Activated CD8-positive, alpha-beta T cell treated with anti-CD3 and anti-CD28 coated beads, Interleukin-2, amount 10 ng/mL, durations not matched to agents 7 days and 5 days (primary cell): ENCODE measurements around the gene CRIM1. TPM values are rescaled to one million over a fixed set of nuclear protein-coding genes. Genes with fewer than 3 reads are reported as not detected.
"Not testable (repeated sequence)": the region's sequence is repeated elsewhere in the genome, so short reads cannot be mapped to it uniquely, and the experiment has no call there.

Experiments used
- ATAC-seq: fragments of 150-1000 bp; cut with Tn5 transposase; one replicate; pipeline ENCODE4 v1.10.0; 2021; ENCODE audit warnings: moderate library complexity
- CTCF ChIA-PET: fragments of 350-600 bp; sonication (Branson Sonifier 250); formaldehyde crosslinking; loops from one replicate; lab custom pipeline; 2021; ENCODE audit warnings: antibody characterized with exemption; lab: Charles Lee
- POLR2A ChIA-PET: fragments of 350-600 bp; sonication (Branson Sonifier 250); formaldehyde crosslinking; loops from one replicate; lab custom pipeline; 2021; ENCODE audit warnings: antibody characterized with exemption; lab: Charles Lee
- DNase-seq: peaks from one replicate; pipeline ENCODE4 v3.0.0-alpha.2; 2020
- H3K27ac Mint-ChIP-seq: one replicate; pipeline ENCODE4 v1.8.0; 2021; ENCODE audit warnings: mild to moderate bottlenecking, mixed read lengths
- H3K27me3 Mint-ChIP-seq: one replicate; pipeline ENCODE4 v1.8.0; 2021; ENCODE audit warnings: low read depth, mixed read lengths
- H3K36me3 Mint-ChIP-seq: one replicate; pipeline ENCODE4 v1.8.0; 2021; ENCODE audit warnings: low read depth, mixed read lengths
- H3K4me1 Mint-ChIP-seq: one replicate; pipeline ENCODE4 v1.8.0; 2021; ENCODE audit warnings: low read depth, mixed read lengths
- H3K4me3 Mint-ChIP-seq: one replicate; pipeline ENCODE4 v1.8.0; 2021; ENCODE audit warnings: mild to moderate bottlenecking, mixed read lengths
- H3K9me3 Mint-ChIP-seq: one replicate; pipeline ENCODE4 v1.8.0; 2022; ENCODE audit warnings: mixed read lengths; ENCODE audit not compliant: insufficient read depth
- total RNA-seq, 2 experiments: library from RNA; stranded (reverse); gene quantifications; one replicate each; pipeline ENCODE4 v1.2.3, GENCODE V29; 2021

CRIM1 gene
- total RNA-seq, 2 experiments from 2014 or later = 3.7 to 4.4 TPM

- no peaks in the 10 kb centered on the region for H3K36me3 Mint-ChIP-seq
- H3K9me3 Mint-ChIP-seq = no peaks in the 10 kb centered on the region
- H3K27me3 Mint-ChIP-seq = peaks cover 37% of the 10 kb centered on the region
- H3K4me1 Mint-ChIP-seq = peaks cover 31% of the 10 kb centered on the region
- CTCF ChIA-PET = interaction anchor here (0.7 to 1.4 kb wide), 2 partner anchors 18 to 309 kb away, joined by 3 to 6 read pairs; no protein-coding TSS in a partner anchor
- H3K4me3 Mint-ChIP-seq = peak overlapping the region; percentile 83
- no peak overlapping the region for H3K27ac Mint-ChIP-seq
- ATAC-seq (peak; percentile 64), DNase-seq (no peak)
- POLR2A ChIA-PET = no interaction called here
Measured at GRCh38 chr2:36355890-36356297, 316 bp downstream of the CRIM1 start.

DNA sequence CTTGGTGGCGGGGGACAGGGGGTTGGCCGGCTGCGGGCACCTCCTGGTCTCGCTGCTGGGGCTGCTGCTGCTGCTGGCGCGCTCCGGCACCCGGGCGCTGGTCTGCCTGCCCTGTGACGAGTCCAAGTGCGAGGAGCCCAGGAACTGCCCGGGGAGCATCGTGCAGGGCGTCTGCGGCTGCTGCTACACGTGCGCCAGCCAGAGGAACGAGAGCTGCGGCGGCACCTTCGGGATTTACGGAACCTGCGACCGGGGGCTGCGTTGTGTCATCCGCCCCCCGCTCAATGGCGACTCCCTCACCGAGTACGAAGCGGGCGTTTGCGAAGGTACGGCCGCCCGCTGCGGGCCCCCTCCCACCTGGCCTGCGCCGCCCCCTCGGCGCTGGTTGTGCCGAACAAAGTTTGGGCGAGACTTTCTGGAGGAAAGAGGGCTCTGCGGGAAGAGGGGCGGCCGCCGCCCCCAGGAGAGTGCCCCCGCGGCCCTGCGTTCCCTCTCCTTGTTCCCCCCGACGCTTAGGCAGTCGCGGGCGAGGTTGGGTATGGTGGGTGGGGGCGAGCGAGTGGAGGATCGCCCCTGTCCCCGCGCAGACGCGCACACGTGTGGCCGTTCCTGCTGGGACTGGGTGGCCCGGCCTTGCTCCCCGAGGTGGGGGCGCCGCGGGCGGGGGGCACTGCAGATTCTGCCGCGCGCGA is 866 bp downstream of the CRIM1 start:
- peak; percentile 5 for ATAC-seq
- ChIA-PET CTCF (interaction anchor here (0.7 kb wide), 1 partner anchor 19 kb away, joined by 3 read pairs; no protein-coding TSS in a partner anchor), POLR2A (no interaction called here)
- H3K9me3 Mint-ChIP-seq = no peaks in the 10 kb centered on the region
- no peaks in the 10 kb centered on the region for H3K36me3 Mint-ChIP-seq
- peaks cover 42% of the 10 kb centered on the region for H3K27me3 Mint-ChIP-seq
- H3K4me1 Mint-ChIP-seq = peaks cover 31% of the 10 kb centered on the region
- H3K4me3 Mint-ChIP-seq = peak overlapping the region; percentile 83
- DNase-seq = peak; percentile 53
- H3K27ac Mint-ChIP-seq = no peak overlapping the region

- H3K4me3 Mint-ChIP-seq = peak overlapping the region; percentile 83
- peak overlapping the region; percentile 65 for H3K27ac Mint-ChIP-seq
- H3K36me3 Mint-ChIP-seq = no peaks in the 10 kb centered on the region
- CTCF ChIA-PET = no interaction called here
- ATAC-seq (peak; percentile 39), DNase-seq (peak; percentile 56)
- H3K9me3 Mint-ChIP-seq = no peaks in the 10 kb centered on the region
- peaks cover 44% of the 10 kb centered on the region for H3K27me3 Mint-ChIP-seq
- H3K4me1 Mint-ChIP-seq = peaks cover 31% of the 10 kb centered on the region
- POLR2A ChIA-PET = no interaction called here
Measured at GRCh38 chr2:36356990-36357846, 1.6 kb downstream of the CRIM1 start.

DNA sequence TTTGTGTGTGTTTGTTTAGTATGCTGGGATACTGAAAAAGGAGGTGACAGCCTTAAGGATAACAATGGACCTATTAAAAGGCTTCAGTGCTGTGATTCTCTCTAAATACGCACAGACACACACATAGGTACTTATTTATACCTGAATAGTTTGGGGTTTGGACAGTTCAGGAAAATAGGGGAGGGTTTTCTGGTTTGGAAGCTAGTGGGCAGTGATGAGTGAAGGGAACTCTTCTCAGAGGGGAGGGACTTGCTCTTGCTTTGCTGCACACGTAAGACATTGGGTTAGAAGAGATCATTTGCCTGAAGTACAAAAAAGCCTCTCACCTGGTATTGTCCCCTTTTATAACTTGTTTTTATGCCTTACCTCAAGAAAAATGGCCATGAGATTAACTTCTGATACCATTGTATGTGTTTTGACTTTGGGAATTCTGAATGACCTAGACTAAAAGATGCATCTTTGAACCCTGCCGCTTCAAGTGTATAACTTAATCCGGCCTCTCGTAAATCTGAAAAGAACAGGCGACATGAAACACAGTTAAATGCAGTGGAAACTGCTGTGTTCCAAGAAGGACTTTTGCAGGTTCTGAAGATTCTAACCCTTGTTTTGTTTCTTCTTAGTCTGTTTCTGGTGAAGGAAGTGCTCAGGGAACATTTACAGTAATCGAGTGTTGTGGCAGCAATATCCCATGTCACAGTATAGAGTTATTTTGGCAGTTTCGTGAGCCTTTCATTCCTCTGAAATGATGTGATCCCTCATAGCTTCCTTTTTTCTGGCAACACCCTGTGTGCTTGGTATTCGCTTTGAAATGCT is 2.5 kb downstream of the CRIM1 start:
- no peak for ATAC-seq
- ChIA-PET CTCF (interaction anchor here (0.8 kb wide), 1 partner anchor 13 kb away, joined by 3 read pairs; no protein-coding TSS in a partner anchor), POLR2A (no interaction called here)
- H3K27ac Mint-ChIP-seq = peak overlapping the region; percentile 65
- no peaks in the 10 kb centered on the region for H3K9me3 Mint-ChIP-seq
- DNase-seq = no peak
- H3K27me3 Mint-ChIP-seq = peaks cover 41% of the 10 kb centered on the region
- no peaks in the 10 kb centered on the region for H3K36me3 Mint-ChIP-seq
- peaks cover 29% of the 10 kb centered on the region for H3K4me1 Mint-ChIP-seq
- H3K4me3 Mint-ChIP-seq = peak overlapping the region; percentile 83

DNA sequence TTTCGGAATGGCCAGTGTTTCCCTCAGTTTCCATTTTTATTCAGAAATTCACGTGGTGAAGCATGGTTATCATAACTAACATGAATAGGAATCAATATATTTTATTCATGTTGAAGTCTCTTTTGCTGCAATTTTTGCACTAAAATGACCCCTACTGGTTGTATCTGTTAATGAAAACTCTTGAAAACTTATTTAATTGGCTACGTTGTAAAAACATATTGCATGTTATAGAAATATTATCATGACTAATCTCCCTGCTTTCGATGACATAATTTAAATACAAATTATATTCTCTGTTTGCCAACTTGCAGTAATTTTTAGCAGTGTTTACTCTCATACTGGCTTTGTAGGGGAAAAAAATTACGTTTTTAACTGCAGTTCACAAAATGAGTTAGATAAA is 3.5 kb downstream of the CRIM1 start:
- H3K9me3 Mint-ChIP-seq = no peaks in the 10 kb centered on the region
- peaks cover 26% of the 10 kb centered on the region for H3K4me1 Mint-ChIP-seq
- ChIA-PET CTCF (no interaction called here), POLR2A (no interaction called here)
- H3K4me3 Mint-ChIP-seq = no peak overlapping the region
- H3K27me3 Mint-ChIP-seq = peaks cover 39% of the 10 kb centered on the region
- no peak overlapping the region for H3K27ac Mint-ChIP-seq
- no peak for DNase-seq
- no peak for ATAC-seq
- no peaks in the 10 kb centered on the region for H3K36me3 Mint-ChIP-seq

GRCh38 chr2:36360063-36360462 is 4.5 kb downstream of the CRIM1 start:
- H3K27me3 Mint-ChIP-seq = peaks cover 29% of the 10 kb centered on the region
- H3K36me3 Mint-ChIP-seq = no peaks in the 10 kb centered on the region
- no peak overlapping the region for H3K27ac Mint-ChIP-seq
- H3K4me1 Mint-ChIP-seq = peaks cover 21% of the 10 kb centered on the region
- POLR2A ChIA-PET = no interaction called here
- no peak overlapping the region for H3K4me3 Mint-ChIP-seq
- no peaks in the 10 kb centered on the region for H3K9me3 Mint-ChIP-seq
- CTCF ChIA-PET = interaction anchor here (1.0 kb wide), 1 partner anchor 16 kb away, joined by 3 read pairs; no protein-coding TSS in a partner anchor
- ATAC-seq (no peak), DNase-seq (no peak)

- no peaks in the 10 kb centered on the region for H3K36me3 Mint-ChIP-seq
- no peak overlapping the region for H3K4me3 Mint-ChIP-seq
- peaks cover 21% of the 10 kb centered on the region for H3K4me1 Mint-ChIP-seq
- ATAC-seq (no peak), DNase-seq (no peak)
- peaks cover 29% of the 10 kb centered on the region for H3K27me3 Mint-ChIP-seq
- ChIA-PET CTCF (no interaction called here), POLR2A (no interaction called here)
- H3K9me3 Mint-ChIP-seq = no peaks in the 10 kb centered on the region
- no peak overlapping the region for H3K27ac Mint-ChIP-seq
Measured at GRCh38 chr2:36360834-36361233, 5.3 kb downstream of the CRIM1 start.

GRCh38 chr2:36361396-36361795 is 5.8 kb downstream of the CRIM1 start:
- H3K4me3 Mint-ChIP-seq = no peak overlapping the region
- H3K4me1 Mint-ChIP-seq = peaks cover 21% of the 10 kb centered on the region
- H3K36me3 Mint-ChIP-seq = no peaks in the 10 kb centered on the region
- ChIA-PET CTCF (no interaction called here), POLR2A (no interaction called here)
- DNase-seq = no peak
- no peak for ATAC-seq
- H3K9me3 Mint-ChIP-seq = no peaks in the 10 kb centered on the region
- H3K27me3 Mint-ChIP-seq = peaks cover 29% of the 10 kb centered on the region
- no peak overlapping the region for H3K27ac Mint-ChIP-seq

DNA sequence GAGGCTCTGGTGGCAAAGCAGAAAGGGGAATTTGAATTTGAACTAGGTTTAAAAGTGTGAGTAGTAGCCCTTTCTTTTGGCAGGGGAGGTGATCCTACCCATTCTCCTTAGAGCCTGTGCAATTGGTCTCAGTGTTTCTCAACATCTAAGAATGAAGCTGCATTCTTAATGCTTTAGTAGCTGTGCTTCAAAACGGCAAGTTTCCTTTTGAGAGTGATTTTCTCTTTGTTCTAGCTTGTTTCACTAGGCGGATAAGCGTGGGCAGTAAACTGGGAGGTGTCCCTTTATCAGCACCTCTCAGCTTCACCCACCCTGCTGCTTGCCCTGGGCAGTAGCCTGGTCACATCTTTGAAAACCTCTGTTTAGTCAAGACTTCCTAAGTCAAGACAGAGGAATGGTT is 6.7 kb downstream of the CRIM1 start:
- H3K27me3 Mint-ChIP-seq = peaks cover 30% of the 10 kb centered on the region
- no peaks in the 10 kb centered on the region for H3K9me3 Mint-ChIP-seq
- no peaks in the 10 kb centered on the region for H3K36me3 Mint-ChIP-seq
- no peak overlapping the region for H3K27ac Mint-ChIP-seq
- ATAC-seq = no peak
- H3K4me1 Mint-ChIP-seq = peaks cover 17% of the 10 kb centered on the region
- POLR2A ChIA-PET = no interaction called here
- CTCF ChIA-PET = no interaction called here
- no peak for DNase-seq
- no peak overlapping the region for H3K4me3 Mint-ChIP-seq

GRCh38 chr2:36363085-36363484 is 7.5 kb downstream of the CRIM1 start:
- ATAC-seq = not testable (repeated sequence)

DNA sequence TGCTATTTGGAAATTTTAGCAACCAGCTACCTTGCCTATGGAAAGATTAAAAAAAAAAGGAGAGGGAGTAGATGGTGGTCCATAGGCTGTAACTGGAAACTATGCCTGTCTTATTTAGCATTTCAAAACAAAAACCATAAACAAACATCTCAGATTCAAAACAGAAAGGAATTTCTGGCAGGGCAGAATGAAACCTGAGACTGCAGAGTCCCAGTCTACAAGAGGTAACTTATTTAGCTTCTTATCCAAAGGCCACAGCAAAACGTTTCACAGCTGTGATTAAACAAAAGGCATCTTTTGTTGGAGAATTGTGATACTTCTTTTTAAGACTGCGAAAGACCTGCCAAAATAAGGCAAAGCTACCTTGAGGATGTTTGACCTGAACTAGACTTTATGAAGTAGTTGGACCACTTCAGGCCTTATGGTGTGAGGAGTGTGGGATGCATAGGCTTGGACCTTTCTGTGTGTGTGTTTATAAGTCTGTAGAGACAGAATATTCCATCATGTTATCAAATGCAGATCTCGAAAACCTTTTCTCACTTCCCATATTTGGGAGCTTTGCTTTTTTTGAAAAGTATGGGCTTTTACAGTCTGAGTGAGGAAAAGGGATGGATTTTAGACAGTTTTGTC is 11.0 kb downstream of the CRIM1 start:
- CTCF ChIA-PET = no interaction called here
- no peak overlapping the region for H3K27ac Mint-ChIP-seq

More at GRCh38 chr2:36363085-36363484, 7.5 kb downstream of the CRIM1 start:
- H3K27ac Mint-ChIP-seq, POLR2A ChIA-PET, H3K9me3 Mint-ChIP-seq, H3K4me1 Mint-ChIP-seq, CTCF ChIA-PET, H3K4me3 Mint-ChIP-seq, DNase-seq, H3K36me3 Mint-ChIP-seq: not testable (repeated sequence)
- peaks cover 22% of the 10 kb centered on the region for H3K27me3 Mint-ChIP-seq

More for the DNA sequence above, 11.0 kb downstream of the CRIM1 start:
- peaks cover 15% of the 10 kb centered on the region for H3K27me3 Mint-ChIP-seq
- H3K4me1 Mint-ChIP-seq = no peaks in the 10 kb centered on the region
- no peak overlapping the region for H3K4me3 Mint-ChIP-seq
- DNase-seq (no peak), ATAC-seq (no peak)
- POLR2A ChIA-PET = no interaction called here
- no peaks in the 10 kb centered on the region for H3K9me3 Mint-ChIP-seq
- H3K36me3 Mint-ChIP-seq = no peaks in the 10 kb centered on the region
